RWPE2 (cell line): ENCODE results near the gene CSNK1A1.
"Not testable (repeated sequence)": the region's sequence is repeated elsewhere in the genome, so short reads cannot be mapped to it uniquely, and the experiment has no call there.

Experiments used
- ATAC-seq: fragments of 200-7000 bp; cut with Tn5 transposase; 3 replicates; pipeline ENCODE4 v1.9.1; 2021; ENCODE audit warnings: low read depth
- DNase-seq: peaks from one replicate; pipeline ENCODE4 v3.0.0-alpha.2; 2020; ENCODE audit warnings: low spot score
- H3K27ac ChIP-seq: fragments of 450-650 bp; 2 replicates; pipeline ENCODE4 v1.5.1; 2017; ENCODE audit warnings: mild to moderate bottlenecking; ENCODE audit not compliant: poor library complexity, severe bottlenecking
- H3K27me3 ChIP-seq: fragments of 250-450 bp; sonication (Bioruptor Pico); 2 replicates; pipeline ENCODE4 v1.5.1; 2021; ENCODE audit warnings: mild to moderate bottlenecking, moderate library complexity; ENCODE audit not compliant: insufficient read depth, poor library complexity, severe bottlenecking
- H3K36me3 ChIP-seq: fragments of 250-450 bp; sonication (Bioruptor Pico); 2 replicates; pipeline ENCODE4 v1.5.1; 2020; ENCODE audit warnings: low read depth, mild to moderate bottlenecking, moderate library complexity
- H3K4me1 ChIP-seq: fragments of 250-450 bp; sonication (Bioruptor Pico); 2 replicates; pipeline ENCODE4 v1.5.1; 2021; ENCODE audit warnings: mild to moderate bottlenecking, moderate library complexity; ENCODE audit not compliant: insufficient read depth, poor library complexity, severe bottlenecking
- H3K4me3 ChIP-seq: fragments of 250-450 bp; sonication (Bioruptor Pico); 2 replicates; pipeline ENCODE4 v1.5.1; 2021; ENCODE audit warnings: mild to moderate bottlenecking, moderate library complexity; ENCODE audit not compliant: severe bottlenecking
- H3K9me3 ChIP-seq: fragments of 250-450 bp; sonication (Bioruptor Pico); 2 replicates; pipeline ENCODE4 v1.5.1; 2021; ENCODE audit warnings: mild to moderate bottlenecking, moderate library complexity; ENCODE audit not compliant: severe bottlenecking
- TF ChIP-seq, protein P1 (sequence below): fragments of 450-650 bp; IDR thresholded peaks from one replicate; pipeline ENCODE4 v1.5.1; 2017; ENCODE audit warnings: mild to moderate bottlenecking, moderate library complexity; ENCODE audit not compliant: poor library complexity, severe bottlenecking

Gene CSNK1A1

DNA sequence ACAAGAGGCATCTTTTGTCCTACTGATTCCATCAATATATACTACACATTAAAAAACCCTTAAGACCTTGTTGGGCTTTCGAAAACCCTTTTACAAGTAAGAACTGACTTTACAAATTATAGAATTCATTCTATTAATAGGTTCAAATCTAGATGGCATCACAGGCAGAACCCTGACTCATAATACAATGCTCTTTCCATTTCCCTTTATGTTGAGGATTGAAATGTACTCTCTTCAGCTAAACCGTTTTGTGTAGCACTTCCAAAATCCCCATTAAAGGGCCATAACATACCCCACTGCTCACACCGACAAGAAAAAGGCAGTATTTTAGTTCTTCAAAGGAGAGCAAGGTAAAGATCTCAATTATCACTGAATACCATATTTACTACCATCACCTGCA, 11.2 kb downstream of the CSNK1A1 start:
- no peak overlapping the region for H3K27ac ChIP-seq
- DNase-seq (no peak), ATAC-seq (no peak)
- H3K4me1 ChIP-seq, result peaks cover 4% of the 10 kb centered on the region
- no peaks in the 10 kb centered on the region for H3K27me3 ChIP-seq
- no peaks in the 10 kb centered on the region for H3K9me3 ChIP-seq
- no peak overlapping the region for H3K4me3 ChIP-seq
- peaks cover 94% of the 10 kb centered on the region for H3K36me3 ChIP-seq
- TF ChIP-seq, protein P1, sequence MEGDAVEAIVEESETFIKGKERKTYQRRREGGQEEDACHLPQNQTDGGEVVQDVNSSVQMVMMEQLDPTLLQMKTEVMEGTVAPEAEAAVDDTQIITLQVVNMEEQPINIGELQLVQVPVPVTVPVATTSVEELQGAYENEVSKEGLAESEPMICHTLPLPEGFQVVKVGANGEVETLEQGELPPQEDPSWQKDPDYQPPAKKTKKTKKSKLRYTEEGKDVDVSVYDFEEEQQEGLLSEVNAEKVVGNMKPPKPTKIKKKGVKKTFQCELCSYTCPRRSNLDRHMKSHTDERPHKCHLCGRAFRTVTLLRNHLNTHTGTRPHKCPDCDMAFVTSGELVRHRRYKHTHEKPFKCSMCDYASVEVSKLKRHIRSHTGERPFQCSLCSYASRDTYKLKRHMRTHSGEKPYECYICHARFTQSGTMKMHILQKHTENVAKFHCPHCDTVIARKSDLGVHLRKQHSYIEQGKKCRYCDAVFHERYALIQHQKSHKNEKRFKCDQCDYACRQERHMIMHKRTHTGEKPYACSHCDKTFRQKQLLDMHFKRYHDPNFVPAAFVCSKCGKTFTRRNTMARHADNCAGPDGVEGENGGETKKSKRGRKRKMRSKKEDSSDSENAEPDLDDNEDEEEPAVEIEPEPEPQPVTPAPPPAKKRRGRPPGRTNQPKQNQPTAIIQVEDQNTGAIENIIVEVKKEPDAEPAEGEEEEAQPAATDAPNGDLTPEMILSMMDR, result no peak

DNA sequence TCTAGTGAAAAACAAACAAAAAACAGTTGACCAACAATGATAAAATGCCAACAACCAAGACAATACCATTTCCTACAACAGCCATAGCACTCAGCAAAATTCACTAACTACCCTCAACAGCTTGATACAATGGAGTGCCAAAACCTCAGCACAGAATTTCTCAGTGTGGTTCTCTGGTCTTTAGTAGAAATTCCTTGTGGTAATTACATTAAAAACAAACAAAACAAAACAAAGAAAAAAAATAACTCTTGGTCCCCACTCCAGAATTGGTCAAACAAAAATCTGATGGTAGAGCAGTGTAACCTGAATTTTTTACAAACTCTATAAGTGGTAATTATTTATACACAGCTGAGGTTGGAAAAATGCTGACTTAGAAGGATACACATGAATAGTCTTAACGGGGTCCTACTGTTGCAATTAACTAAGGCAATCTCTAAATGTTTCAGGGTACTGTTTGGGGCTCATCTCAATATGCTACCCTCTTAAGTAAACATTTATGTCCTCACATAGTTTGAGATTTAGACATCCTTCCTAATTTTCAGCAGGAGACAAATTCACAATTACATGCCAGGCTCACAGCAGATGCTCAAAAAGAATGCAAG, 13.8 kb downstream of the CSNK1A1 start:
- H3K9me3 ChIP-seq, result no peaks in the 10 kb centered on the region
- H3K36me3 ChIP-seq, result peaks cover 89% of the 10 kb centered on the region
- DNase-seq, result no peak
- H3K27me3 ChIP-seq, result no peaks in the 10 kb centered on the region
- TF ChIP-seq, protein P1, result no peak
- ATAC-seq, result no peak
- H3K4me3 ChIP-seq, result no peak overlapping the region
- H3K4me1 ChIP-seq, result peaks cover 9% of the 10 kb centered on the region
- no peak overlapping the region for H3K27ac ChIP-seq

GRCh38 chr5:149535787-149536186, 15.5 kb downstream of the CSNK1A1 start:
- not testable (repeated sequence) for H3K27ac ChIP-seq, H3K27me3 ChIP-seq, H3K9me3 ChIP-seq, H3K4me3 ChIP-seq, DNase-seq, ATAC-seq
- H3K36me3 ChIP-seq, result peaks cover 81% of the 10 kb centered on the region
- H3K4me1 ChIP-seq, result peaks cover 11% of the 10 kb centered on the region

- no peaks in the 10 kb centered on the region for H3K27me3 ChIP-seq
- ATAC-seq, result no peak
- H3K9me3 ChIP-seq, result no peaks in the 10 kb centered on the region
- no peak overlapping the region for H3K4me3 ChIP-seq
- peaks cover 44% of the 10 kb centered on the region for H3K4me1 ChIP-seq
- TF ChIP-seq, protein P1, result no peak
- no peak for DNase-seq
- no peak overlapping the region for H3K27ac ChIP-seq
- H3K36me3 ChIP-seq, result peaks cover 77% of the 10 kb centered on the region
Observed at GRCh38 chr5:149532413-149532812, 18.8 kb downstream of the CSNK1A1 start.

DNA sequence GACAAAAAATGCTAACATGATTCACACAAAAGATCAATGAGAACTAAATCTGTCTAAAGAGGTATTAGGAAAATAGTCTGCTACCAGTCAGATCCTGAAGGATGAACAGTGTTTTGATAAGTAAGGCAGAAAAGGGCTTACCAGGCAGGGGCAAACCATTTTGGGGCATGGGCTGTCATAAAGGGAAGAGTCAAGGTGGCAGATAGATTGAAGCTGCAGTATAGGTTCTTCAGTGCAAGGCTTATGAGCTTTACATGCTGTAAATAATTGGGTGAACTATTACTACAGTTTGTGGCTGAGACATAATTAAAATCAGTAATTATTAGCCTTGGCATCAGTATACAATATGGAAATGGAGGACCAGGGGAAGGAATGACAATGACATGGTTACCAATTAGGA, 21.8 kb downstream of the CSNK1A1 start:
- TF ChIP-seq, protein P1, result no peak

More for the DNA sequence above, 21.8 kb downstream of the CSNK1A1 start:
- peaks cover 72% of the 10 kb centered on the region for H3K36me3 ChIP-seq
- peaks cover 54% of the 10 kb centered on the region for H3K4me1 ChIP-seq
- H3K4me3 ChIP-seq, result no peak overlapping the region
- DNase-seq, result no peak
- no peaks in the 10 kb centered on the region for H3K27me3 ChIP-seq
- H3K9me3 ChIP-seq, result no peaks in the 10 kb centered on the region
- no peak for ATAC-seq
- H3K27ac ChIP-seq, result peak overlapping the region; percentile 15
